GM18870 (cell line): ENCODE data around the gene EIF4G3.
"Not testable (repeated sequence)": the region's sequence is repeated elsewhere in the genome, so short reads cannot be mapped to it uniquely, and the experiment has no call there.

Source experiments
- ATAC-seq: cut with Tn5 transposase; IDR thresholded peaks from one replicate; pipeline ENCODE4 v1.9.1; 2021; ENCODE audit warnings: moderate library complexity; ENCODE audit not compliant: unreplicated experiment

EIF4G3 gene

DNA sequence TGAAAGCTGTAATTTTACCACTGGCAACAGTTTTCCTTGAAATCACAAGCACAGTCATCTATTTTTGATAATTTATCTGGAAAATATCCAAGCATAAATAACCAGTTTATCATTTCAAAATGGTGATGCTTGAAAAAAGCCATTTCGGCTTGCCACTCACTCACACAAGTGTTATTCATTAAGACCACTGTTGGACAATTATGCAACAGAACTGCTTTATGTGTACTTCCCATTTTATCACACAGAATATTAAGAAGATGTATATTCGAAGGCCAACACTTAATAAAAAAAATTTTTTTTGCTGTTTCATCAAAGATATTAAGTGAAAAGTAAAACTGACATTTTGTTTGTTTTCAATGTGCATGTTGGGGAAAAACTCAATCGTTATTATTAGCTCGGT lies 62.3 kb downstream of the EIF4G3 start:
- no peak for ATAC-seq

DNA sequence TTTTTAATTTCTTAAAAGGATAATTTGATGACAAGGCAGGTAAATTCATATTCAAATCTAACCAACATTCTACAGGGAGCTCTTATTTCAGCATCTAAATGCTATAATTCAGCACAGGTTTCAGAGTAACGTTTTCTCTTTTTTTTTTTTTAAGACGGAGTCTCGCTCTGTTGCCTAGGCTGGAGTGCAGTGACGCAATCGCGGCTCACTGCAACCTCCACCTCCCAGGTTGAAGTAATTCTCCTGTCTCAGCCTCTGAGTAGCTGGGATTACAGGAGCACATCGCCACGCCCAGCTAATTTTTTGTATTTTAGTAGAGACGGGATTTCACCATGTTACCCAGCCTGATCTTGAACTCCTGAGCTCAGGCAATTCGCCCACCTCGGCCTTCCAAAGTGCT lies 66.5 kb downstream of the EIF4G3 start:
- no peak for ATAC-seq

DNA sequence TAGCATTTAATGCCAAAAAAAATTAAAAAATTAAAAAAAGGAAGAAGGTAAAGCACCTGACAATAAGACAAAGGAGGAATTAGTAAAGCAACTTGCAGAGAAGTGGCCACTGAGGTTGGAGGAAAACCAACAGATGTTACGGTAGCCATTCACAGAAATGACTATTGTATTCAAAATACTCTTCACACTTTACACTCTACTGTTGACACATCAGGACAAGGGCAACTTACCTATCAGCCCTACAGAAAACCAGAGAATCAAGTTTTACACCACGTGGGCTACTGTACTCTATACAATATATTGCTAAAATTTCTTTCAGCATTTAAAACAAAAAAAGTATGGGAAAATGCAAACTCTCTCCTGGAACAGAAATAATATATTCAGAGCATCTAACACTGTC lies 70.0 kb downstream of the EIF4G3 start:
- ATAC-seq = no peak

DNA sequence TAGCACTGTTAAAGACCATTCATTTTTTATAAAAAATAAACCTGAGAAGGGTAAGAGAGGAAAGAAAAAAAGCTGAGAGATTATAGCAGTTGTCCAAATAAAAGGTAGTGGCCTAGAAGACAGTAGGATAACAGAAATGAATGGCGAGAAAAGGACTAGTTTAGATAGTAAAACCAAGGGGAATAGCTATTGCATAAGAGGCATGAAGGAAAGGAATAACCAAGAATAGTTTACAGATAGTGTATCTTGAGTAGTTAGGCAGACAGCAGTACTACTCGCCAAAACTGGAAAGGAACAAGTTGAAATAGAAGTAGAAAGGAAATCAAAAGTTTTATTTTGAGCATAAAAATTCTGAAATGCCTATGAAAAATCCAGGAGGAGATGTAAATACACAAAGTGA lies 70.5 kb downstream of the EIF4G3 start:
- ATAC-seq = no peak

DNA sequence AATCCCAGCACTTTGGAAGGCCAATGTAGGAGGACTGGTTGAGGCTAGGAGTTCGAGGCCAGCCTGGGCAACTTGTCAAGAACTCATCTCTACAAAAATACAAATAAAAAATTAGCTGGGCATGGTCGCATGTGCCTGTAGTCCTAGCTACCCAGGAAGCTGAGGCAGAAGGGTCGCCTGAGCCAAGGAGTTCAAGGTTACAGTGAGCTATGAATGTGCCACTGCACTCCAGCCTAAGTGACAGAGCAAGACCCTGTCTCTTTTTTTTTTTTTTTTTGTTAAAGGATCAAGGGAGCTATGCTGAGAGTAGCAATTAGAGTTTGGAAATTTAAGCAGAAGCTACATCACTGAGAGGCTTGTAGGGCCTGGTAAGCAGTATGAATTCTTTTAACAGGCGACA lies 70.9 kb downstream of the EIF4G3 start:
- ATAC-seq = no peak

DNA sequence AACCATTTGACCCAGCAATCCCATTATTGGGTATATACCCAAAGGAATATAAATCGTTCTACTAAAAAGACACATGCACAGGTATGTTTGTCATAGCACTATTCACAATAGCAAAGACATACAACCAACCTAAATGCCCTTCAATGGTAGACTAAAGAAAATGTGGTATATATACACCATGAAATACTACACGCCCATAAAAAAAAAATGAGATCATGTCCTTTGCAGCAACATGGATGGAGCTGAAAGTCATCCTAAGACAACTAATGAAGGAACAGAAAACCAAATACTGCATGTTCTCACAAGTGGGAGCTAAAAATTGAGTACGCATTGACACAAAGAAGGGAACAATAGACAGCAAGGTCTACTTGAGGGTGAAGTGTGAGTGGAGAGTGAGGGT lies 72.0 kb downstream of the EIF4G3 start:
- no peak for ATAC-seq

DNA sequence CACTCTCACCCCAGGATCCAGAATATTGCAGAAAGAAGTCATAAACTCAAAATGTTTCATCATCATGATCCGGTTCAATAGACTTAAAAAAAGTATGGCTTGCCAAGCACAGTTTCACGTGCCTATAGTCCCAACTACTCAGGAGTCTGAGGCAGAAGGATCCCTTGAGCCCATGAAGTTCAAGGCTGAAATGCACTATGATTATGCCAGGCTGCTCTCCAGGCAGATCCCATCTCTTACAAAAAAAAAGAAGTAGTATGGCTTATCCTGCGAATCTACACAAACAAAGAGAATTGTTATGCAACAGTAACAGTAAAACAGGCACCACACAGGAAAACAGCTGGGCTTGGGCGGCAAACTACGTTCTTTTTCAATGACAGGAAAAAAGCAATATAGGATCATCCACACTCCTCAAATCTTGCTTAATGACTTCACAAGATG lies 76.2 kb downstream of the EIF4G3 start:
- ATAC-seq = no peak

DNA sequence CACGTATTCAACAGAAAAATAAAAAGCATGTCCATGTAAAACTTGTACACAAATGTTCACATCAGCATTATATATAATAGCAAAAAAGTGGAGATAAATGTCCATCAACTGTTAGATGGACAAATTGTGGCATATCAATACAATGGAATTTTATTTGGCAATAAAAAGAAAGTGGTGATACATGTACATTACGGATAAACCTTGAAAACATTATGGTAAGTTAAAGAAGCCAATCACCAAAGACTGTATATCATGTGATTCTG lies 76.9 kb downstream of the EIF4G3 start:
- no peak for ATAC-seq

DNA sequence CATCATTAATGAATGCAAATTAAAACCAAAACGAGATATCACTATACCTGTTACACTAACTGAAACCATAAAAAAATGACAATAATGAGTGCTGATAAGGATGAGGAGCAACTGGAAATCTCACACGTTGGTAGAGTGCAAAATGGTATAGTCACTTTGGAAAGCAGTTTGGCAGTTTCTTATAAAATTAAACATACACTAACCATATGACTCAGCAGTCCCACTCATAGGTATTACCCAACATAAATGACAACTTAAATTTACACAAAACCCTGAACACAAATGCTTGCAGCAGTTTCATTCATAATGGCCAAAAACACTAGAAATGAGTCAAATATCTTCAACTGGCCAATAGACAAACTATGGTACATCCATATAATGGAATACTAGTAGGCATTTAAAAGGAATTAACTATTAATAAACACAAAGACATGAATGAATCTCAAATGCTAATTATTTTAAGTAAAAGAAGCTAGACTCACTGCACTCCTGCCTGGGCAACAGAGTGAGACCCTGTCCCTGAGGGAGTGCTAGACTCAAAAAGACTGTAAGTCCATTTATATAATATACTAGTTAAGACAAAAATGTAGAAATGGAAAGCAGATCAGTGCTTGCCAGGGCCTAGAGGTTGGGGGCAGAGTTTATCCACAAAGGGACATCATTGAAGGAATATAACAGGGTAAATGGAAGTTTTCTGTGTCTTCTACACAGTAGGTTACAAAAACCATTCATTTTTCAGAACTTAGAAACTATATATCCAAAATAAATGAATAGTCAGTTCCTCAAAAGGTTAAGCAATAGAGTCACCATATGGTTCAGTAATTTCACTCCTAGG lies 77.4 kb downstream of the EIF4G3 start:
- ATAC-seq = no peak

DNA sequence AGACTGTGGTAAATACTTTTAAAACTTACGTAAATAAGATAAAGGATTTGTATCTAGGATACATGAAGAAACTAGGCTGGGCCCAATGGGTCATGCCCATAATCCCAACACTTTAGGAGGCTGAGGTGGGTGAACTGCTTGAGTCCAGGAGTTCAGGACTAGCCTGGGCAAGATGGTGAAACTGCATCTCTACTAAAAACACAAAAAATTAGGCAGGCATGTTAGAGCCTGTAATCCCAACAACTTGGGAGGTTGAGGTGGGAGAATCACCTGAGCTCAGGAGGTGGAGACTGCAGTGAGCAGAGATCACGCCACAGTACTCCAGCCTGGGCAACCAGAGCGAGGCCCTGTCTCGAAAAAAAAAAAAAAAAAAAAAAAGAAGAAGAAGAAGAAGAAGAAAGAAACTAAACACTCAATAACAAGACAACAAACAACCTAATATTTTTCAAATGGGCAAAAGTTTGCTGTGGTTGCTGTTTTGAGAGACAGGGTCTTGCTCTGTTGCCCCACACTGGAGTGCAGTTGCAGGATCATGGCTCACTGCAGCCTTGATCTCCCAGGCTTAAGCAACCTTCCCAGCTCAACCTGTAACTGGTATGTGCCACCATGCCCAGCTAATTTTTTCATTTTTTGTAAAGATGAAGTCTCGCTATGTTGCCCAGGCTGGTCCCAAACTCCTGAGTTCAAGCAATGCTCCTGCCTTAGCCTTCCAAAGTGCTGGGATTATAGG lies 78.3 kb downstream of the EIF4G3 start:
- ATAC-seq = no peak

DNA sequence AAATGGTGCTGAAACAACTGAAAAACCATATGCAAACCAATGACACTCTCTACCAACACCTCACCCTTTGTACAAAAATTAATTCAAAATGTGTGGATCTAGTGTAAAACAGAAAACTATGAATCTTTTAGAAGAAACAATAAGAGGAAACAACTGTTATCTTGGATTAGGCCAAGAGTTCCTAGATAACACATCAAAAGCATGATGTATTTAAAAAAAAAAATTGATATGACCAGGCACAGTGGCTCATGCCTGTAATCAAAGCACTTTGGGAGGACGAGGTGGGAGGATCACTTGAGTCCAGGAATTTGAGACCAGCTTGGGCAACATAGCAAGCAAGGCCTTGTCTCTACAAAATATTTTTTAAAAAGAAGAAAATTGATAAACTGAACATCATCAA lies 79.0 kb downstream of the EIF4G3 start:
- ATAC-seq = no peak

DNA sequence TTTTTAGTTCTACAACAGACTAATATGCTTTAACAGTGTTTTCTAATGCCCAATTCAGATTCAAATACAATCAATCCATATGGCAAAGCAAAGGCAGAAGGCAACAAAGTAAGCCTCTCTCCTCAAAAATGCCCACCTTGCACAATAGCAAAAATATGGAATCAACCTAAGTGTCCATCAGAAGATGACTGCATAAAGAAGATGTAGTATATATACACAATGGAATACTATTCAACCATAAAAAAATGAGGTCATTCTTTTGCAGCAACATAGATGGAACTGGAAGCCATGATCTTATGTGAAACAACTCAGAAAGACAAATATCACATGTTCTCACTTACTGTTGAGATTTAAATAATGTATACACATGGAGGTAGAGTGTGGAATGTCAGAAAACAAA lies 80.7 kb downstream of the EIF4G3 start:
- ATAC-seq = no peak

DNA sequence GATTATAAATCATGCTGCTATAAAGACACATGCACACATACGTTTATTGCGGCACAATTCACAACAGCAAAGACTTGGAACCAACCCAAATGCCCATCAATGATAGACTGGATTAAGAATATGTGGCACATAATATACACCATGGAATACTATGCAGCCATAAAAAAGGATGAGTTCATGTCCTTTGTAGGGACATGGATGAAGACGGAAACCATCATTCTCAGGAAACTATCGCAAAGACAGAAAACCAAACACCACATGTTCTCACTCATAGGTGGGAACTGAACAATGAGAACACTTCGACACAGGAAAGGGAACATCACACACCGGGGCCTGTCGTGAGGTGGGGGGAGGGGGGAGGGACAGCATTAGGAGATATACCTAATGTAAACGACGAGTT lies 82.4 kb downstream of the EIF4G3 start:
- ATAC-seq = not testable (repeated sequence)

DNA sequence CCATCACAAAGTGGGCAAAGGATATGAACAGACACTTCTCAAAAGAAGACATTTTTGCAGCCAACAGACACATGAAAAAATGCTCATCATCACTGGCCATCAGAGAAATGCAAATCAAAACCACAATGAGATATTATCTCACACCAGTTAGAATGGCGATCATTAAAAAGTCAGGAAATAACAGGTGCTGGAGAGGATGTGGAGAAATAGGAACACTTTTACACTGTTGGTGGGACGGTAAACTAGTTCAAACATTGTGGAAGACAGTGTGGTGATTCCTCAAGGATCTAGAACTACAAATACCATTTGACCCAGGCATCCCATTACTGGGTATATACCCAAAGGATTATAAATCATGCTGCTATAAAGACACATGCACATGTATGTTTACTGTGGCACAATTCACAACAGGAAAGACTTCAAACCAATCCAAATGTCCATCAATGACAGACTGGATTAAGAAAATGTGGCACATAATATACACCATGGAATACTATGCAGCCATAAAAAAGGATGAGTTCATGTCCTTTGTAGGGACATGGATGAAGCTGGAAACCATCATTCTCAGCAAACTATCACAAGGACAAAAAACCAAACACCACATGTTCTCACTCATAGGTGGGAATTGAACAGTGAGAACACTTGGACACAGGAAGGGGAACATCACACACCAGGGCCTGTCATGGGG lies 83.3 kb downstream of the EIF4G3 start:
- ATAC-seq = not testable (repeated sequence)

DNA sequence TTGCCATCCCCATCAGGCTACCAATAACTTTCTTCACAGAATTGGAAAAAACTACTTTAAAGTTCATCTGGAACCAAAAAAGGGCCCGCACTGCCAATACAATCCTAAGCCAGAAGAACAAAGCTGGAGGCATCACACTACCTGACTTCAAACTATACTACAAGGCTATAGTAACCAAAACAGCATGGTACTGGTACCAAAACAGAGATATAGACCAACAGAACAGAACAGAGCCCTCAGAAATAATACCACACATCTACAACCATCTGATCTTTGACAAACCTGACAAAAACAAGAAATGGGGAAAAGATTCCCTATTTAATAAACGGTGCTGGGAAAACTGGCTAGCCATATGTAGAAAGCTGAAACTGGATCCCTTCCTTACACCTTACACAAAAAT lies 84.2 kb downstream of the EIF4G3 start:
- not testable (repeated sequence) for ATAC-seq

DNA sequence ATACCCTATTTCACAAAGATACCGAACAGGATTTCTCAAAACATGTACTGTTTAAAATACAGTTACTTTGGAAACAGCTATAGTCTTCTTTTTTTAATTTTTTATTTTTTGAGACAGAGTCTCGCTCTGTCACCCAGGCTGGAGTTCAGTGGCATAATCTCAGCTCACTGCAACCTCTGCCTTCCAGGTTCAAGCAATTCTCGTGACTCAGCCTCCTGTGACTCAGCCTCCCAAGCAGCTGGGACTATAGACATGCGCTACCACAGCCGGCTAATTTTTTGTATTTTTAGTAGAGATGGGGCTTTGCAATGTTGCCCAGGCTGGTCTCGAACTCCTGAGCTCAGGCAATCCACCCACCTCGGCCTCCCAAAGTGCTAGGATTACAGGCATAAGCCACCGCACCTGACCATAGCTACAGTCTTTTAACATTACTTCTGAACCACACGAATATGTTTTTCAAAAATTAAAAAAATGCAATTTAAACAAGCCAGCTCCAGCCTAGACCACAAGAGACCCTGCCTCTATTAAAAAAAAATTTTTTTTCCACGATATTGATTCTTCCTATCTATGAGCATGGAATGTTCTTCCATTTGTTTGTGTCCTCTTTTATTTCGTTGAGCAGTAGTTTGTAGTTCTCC lies 85.5 kb downstream of the EIF4G3 start:
- ATAC-seq = not testable (repeated sequence)

DNA sequence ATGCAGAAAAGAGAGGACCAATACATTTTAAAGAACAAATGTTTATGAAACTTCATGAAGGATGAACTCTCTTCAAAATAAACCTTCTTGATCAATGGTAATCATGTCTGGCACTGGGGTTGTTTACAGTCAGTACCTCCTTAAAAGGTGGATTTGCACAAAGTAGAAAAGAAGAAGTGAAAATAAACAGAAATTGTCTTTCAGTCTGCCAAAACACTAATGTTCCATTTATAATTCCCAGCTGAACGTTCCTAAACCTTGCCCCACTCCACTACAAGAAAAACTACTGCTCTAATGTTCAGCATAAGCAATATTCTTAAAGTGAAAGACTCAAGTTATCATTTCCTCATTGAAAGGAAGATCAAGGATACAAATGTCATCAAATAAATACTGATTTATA lies 86.2 kb downstream of the EIF4G3 start:
- ATAC-seq = no peak

DNA sequence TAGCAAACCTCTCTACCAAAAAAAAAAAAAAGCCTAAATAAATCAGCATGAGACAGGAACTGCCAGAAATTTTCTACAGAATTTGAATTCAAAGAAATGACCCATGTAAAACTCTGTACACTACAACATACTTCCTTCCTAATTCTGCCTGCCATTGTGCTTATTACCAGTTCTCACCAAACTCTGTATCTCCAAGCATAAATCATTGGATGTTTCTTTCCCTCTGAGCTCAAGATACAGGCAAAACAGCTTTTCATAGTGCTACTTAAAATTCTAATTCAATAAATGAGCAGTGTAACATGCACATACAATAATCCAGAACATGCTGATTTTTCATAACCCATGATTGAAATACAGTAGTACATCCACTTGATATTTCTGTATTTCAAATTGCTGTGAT lies 87.0 kb downstream of the EIF4G3 start:
- ATAC-seq = no peak

DNA sequence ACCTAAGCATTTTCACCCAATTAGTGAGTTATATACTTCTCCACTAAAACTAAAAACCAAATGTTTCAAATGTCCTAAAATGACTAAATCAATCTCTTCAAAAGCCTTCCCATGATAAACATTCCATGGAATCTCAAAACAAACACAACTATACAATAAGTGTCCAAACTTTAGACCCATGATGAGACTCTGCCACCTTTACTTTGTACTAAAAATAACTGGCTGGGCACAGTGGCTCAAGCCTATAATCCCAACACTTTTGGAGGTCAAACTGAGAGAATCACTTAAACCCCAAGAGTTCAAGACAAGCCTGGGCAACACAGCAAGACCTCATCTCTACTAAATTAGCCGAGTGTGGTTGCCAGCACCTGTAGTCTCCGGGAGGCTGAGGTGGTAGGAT lies 87.4 kb downstream of the EIF4G3 start:
- no peak for ATAC-seq

DNA sequence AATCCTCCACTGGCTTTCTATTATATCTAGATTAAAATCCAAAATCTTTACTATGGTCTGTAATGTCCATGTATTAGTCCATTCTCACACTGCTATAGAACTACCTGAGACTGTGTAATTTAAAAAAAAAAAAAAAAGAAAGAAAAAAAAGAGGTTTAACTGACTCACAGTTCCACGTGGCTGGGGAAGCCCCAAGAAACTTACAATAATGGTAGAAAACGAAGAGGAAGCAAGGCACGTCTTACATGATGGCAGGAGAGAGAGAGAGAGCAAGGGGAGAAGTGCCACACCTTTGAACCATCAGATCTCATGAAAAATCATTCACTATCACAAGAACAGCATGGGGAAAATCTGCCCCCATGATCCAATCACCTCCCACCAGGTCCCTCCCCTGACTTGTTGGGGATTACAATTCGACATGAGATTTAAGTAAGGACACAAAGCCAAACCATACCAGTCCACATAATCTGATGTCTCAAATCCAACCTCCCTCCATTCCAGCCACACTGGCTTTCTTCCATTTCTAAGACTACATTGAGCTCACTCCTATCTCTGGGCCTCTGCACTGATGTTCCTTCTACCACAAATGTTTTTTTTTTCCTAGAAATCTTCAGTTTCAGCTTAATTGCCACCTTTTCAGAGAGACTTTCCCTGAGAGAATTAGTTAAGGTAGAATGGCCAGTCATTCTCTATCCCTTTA lies 92.4 kb downstream of the EIF4G3 start:
- ATAC-seq = no peak

DNA sequence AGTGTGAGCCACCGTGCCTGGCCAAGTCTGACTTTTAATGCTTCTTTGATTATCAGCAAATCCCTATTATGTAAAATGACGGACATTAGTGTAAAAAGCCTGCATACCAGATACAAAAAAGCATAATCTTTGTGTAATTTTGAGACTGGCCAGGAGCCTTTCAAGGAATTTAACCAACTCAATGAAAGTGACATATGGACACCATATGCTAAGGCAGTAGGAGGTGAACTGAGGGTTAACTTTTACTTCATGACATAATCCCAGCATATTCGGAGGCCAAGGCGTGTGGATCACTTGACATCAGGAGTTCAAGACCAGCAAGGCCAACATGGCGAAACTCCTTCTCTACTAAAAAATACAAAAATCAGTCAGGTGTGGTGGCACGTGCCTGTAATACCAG lies 94.6 kb downstream of the EIF4G3 start:
- ATAC-seq = no peak
